Measurements from ENCODE around the gene KCNN3. TPM values are rescaled to one million over a fixed set of nuclear protein-coding genes. Genes with fewer than 3 reads are reported as not detected.

Gene KCNN3
- total RNA-seq, 3 donors from 2014 or later (not counting 1 experiment from before 2014, with no cell fraction given) = 0.05 to 0.95 TPM; not detected in 1

DNA sequence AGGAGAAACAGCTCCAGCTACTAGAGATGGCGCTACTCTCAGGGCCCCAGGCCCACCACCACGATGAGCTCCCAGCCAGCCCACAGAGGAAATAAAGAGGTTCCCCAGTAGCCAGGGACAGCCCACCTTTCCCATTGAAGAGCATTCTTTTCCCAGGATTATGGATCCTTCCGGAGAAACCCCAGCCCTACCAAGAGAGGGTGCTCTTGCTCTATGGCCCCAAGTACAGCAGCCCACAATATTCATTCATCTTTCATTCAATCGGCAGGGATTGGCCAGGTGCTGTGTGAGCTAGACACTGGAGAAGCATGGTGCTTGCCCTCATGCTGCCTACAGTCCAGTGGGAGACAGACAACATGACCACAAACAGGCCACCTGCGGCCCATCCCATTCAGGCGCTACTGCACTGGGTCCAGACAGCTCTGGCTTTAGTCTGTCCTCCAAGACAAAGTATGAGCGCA is 36.6 kb upstream of the KCNN3 start:
- H3K9me3 ChIP-seq (ENCODE audit: control insufficient read depth, insufficient read depth, low read length) = no peaks in the 10 kb centered on the region
- no peaks in the 10 kb centered on the region for H3K27me3 ChIP-seq (ENCODE audit: control insufficient read depth, insufficient read depth, low read length)
- ATAC-seq = no peak
- H3K27ac Mint-ChIP-seq = no peak overlapping the region
- TF ChIP-seq, protein P1, sequence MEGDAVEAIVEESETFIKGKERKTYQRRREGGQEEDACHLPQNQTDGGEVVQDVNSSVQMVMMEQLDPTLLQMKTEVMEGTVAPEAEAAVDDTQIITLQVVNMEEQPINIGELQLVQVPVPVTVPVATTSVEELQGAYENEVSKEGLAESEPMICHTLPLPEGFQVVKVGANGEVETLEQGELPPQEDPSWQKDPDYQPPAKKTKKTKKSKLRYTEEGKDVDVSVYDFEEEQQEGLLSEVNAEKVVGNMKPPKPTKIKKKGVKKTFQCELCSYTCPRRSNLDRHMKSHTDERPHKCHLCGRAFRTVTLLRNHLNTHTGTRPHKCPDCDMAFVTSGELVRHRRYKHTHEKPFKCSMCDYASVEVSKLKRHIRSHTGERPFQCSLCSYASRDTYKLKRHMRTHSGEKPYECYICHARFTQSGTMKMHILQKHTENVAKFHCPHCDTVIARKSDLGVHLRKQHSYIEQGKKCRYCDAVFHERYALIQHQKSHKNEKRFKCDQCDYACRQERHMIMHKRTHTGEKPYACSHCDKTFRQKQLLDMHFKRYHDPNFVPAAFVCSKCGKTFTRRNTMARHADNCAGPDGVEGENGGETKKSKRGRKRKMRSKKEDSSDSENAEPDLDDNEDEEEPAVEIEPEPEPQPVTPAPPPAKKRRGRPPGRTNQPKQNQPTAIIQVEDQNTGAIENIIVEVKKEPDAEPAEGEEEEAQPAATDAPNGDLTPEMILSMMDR (IDR thresholded peaks at IDR 0.05) = no peak
- no peaks in the 10 kb centered on the region for H3K36me3 Mint-ChIP-seq
- intact Hi-C loops (cut with micrococcal nuclease) = no loop called here
- no peak overlapping the region for H3K27ac ChIP-seq (ENCODE audit: low read length)
- H3K4me3 ChIP-seq (ENCODE audit: low read length) = no peak overlapping the region
- H3K9me3 Mint-ChIP-seq = no peaks in the 10 kb centered on the region
- WGBS (ENCODE audit: insufficient coverage) = 86% methylated on average over 7 of the region's 7 CpGs
- no peaks in the 10 kb centered on the region for H3K4me1 ChIP-seq (ENCODE audit: control insufficient read depth, insufficient read depth, low read length)
- no peaks in the 10 kb centered on the region for H3K36me3 ChIP-seq (ENCODE audit: control insufficient read depth, insufficient read depth, low read length)
- no peak overlapping the region for H3K4me3 Mint-ChIP-seq
- peak in 1 of 2 donors; percentile 27 for DNase-seq
- H3K27me3 Mint-ChIP-seq (ENCODE audit: low read depth in 2 of 2) = no peaks in the 10 kb centered on the region
- no peaks in the 10 kb centered on the region for H3K4me1 Mint-ChIP-seq

DNA sequence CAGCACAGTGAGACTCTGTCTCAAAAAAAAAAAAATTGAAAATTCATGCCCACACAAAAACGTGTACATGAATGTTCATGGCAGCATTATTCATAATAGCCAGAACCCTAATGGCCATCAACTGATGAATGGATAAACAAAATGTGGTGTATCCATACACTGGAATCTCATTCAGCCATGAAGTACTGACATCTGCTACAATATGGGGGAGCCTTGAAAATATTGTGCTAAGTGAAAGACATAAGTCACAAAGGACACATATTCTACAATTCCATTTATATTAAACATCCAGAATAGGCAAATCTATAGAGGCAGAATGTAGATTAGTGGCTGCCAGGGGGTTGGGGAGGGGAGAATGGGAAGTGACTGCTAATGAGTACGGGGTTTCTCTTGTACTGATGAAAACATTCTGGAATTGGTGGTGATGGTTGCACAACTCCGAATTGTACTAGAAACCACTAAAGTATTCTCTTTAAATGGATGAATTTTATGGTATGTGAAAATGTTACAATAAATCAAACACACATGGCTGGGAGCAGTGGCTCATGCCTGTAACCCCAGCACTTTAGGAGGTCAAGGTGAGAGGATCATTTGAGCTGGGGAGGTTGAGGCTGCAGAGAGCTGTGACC is 33.0 kb upstream of the KCNN3 start:
- TF ChIP-seq, protein P1 (IDR thresholded peaks at IDR 0.05) = no peak
- Histone ChIP-seq H3K9me3 (ENCODE audit: control insufficient read depth, insufficient read depth, low read length) (no peaks in the 10 kb centered on the region), H3K27me3 (ENCODE audit: control insufficient read depth, insufficient read depth, low read length) (no peaks in the 10 kb centered on the region), H3K36me3 (ENCODE audit: control insufficient read depth, insufficient read depth, low read length) (no peaks in the 10 kb centered on the region), H3K4me3 (ENCODE audit: low read length) (no peak overlapping the region), H3K27ac (ENCODE audit: low read length) (no peak overlapping the region), H3K4me1 (ENCODE audit: control insufficient read depth, insufficient read depth, low read length) (no peaks in the 10 kb centered on the region)
- H3K36me3 Mint-ChIP-seq = no peaks in the 10 kb centered on the region
- intact Hi-C loops (cut with micrococcal nuclease) = no loop called here
- 68% methylated on average over 2 of the region's 3 CpGs for WGBS (ENCODE audit: insufficient coverage)
- H3K4me3 Mint-ChIP-seq = no peak overlapping the region
- ATAC-seq (no peak), DNase-seq (no peak)
- no peaks in the 10 kb centered on the region for H3K4me1 Mint-ChIP-seq
- H3K9me3 Mint-ChIP-seq = no peaks in the 10 kb centered on the region
- peaks cover 0 to 4% of the 10 kb centered on the region in 2 donors for H3K27me3 Mint-ChIP-seq (ENCODE audit: low read depth in 2 of 2)
- H3K27ac Mint-ChIP-seq = no peak overlapping the region

DNA sequence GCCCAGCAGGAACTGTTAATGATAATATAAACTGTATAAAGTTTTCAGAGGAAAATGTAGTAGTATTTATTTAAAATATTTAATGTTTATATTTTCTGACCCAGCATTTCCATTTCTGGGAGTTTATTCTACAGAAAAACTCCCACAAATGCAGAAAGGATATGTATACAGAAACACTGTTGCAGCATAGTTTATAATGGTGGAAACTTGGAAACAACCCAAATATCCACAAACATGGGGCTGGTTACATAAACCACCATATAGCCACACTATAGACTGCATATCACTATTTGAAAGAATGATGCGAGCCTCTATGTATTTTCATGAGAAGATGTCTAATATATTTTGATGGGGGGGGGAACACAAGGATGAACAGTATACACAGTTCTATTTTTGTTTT is 31.5 kb upstream of the KCNN3 start:
- Mint-ChIP-seq H3K36me3 (no peaks in the 10 kb centered on the region), H3K27ac (no peak overlapping the region), H3K4me3 (no peak overlapping the region), H3K27me3 (ENCODE audit: low read depth in 2 of 2) (peaks cover 0 to 4% of the 10 kb centered on the region in 2 donors), H3K4me1 (no peaks in the 10 kb centered on the region), H3K9me3 (no peaks in the 10 kb centered on the region)
- DNase-seq (no peak), ATAC-seq (no peak)
- intact Hi-C loops (cut with micrococcal nuclease) = no loop called here
- no peaks in the 10 kb centered on the region for H3K36me3 ChIP-seq (ENCODE audit: control insufficient read depth, insufficient read depth, low read length)
- WGBS (ENCODE audit: insufficient coverage) = no CpG with 5 or more reads among the region's 1 CpG
- H3K27me3 ChIP-seq (ENCODE audit: control insufficient read depth, insufficient read depth, low read length) = no peaks in the 10 kb centered on the region
- no peaks in the 10 kb centered on the region for H3K9me3 ChIP-seq (ENCODE audit: control insufficient read depth, insufficient read depth, low read length)
- no peak overlapping the region for H3K27ac ChIP-seq (ENCODE audit: low read length)
- TF ChIP-seq, protein P1 (IDR thresholded peaks at IDR 0.05) = no peak
- H3K4me3 ChIP-seq (ENCODE audit: low read length) = no peak overlapping the region
- H3K4me1 ChIP-seq (ENCODE audit: control insufficient read depth, insufficient read depth, low read length) = no peaks in the 10 kb centered on the region

DNA sequence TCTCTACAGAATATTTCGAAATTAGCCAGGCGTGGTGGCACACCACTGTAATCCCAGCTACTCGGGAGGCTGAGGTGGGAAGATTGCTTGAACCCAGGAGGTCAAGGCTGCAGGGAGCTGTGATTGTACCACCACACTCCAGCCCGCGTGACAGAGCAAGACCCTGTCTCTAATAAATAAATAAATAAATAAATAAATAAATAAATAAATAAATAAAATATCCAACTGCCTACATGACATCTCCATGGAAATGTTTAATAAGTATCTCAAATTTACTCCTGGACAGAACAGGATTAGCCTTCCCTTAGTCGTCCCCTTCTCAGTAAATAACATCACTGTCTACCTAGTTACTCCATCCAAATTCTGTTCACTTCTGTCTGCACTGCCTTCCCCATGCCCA is 29.0 kb upstream of the KCNN3 start:
- Mint-ChIP-seq H3K27me3 (ENCODE audit: low read depth in 2 of 2) (peaks cover 0 to 4% of the 10 kb centered on the region in 2 donors), H3K4me3 (no peak overlapping the region), H3K9me3 (no peaks in the 10 kb centered on the region), H3K36me3 (no peaks in the 10 kb centered on the region), H3K27ac (no peak overlapping the region), H3K4me1 (no peaks in the 10 kb centered on the region)
- Histone ChIP-seq H3K27me3 (ENCODE audit: control insufficient read depth, insufficient read depth, low read length) (no peaks in the 10 kb centered on the region), H3K4me3 (ENCODE audit: low read length) (no peak overlapping the region), H3K9me3 (ENCODE audit: control insufficient read depth, insufficient read depth, low read length) (no peaks in the 10 kb centered on the region), H3K36me3 (ENCODE audit: control insufficient read depth, insufficient read depth, low read length) (no peaks in the 10 kb centered on the region), H3K27ac (ENCODE audit: low read length) (no peak overlapping the region), H3K4me1 (ENCODE audit: control insufficient read depth, insufficient read depth, low read length) (no peaks in the 10 kb centered on the region)
- 94% methylated on average over 4 of the region's 6 CpGs for WGBS (ENCODE audit: insufficient coverage)
- ATAC-seq (no peak), DNase-seq (no peak)
- intact Hi-C loops (cut with micrococcal nuclease) = no loop called here
- TF ChIP-seq, protein P1 (IDR thresholded peaks at IDR 0.05) = no peak
